HUES64 (cell line): ENCODE data around the gene CXCL17.
A peak's percentile ranks its signal among the peaks of the same experiment; 100 is the strongest.

Experiments used
- H3K27ac ChIP-seq: 2 replicates; pipeline ENCODE4 v1.7.0; 2013; ENCODE audit warnings: low read depth, low read length, inconsistent platforms
- H3K27me3 ChIP-seq: 2 replicates; pipeline ENCODE4 v1.6.1; 2013; ENCODE audit warnings: mild to moderate bottlenecking, low read length; ENCODE audit not compliant: insufficient read depth
- H3K36me3 ChIP-seq: 2 replicates; pipeline ENCODE4 v1.6.1; 2013; ENCODE audit warnings: mild to moderate bottlenecking, low read length; ENCODE audit not compliant: insufficient read depth
- H3K4me1 ChIP-seq: 2 replicates; pipeline ENCODE4 v1.6.1; 2013; ENCODE audit warnings: mild to moderate bottlenecking, low read length, moderate library complexity; ENCODE audit not compliant: insufficient read depth
- H3K4me3 ChIP-seq: 2 replicates; pipeline ENCODE4 v1.5.1; 2013; ENCODE audit warnings: mild to moderate bottlenecking, low read length, moderate library complexity
- H3K9ac ChIP-seq: 2 replicates; pipeline ENCODE4 v1.6.1; 2013; ENCODE audit warnings: mild to moderate bottlenecking, low read depth, low read length
- H3K9me3 ChIP-seq: 2 replicates; pipeline ENCODE4 v1.6.1; 2013; ENCODE audit warnings: low read depth, low read length; ENCODE audit not compliant: insufficient read depth
- WGBS: fragments of 150-250, 120-280 bp; methylation state at CpG from one replicate; pipeline ENCODE4 v1.1.7; 2013; ENCODE audit warnings: missing lambda C conversion rate; 5-methylcytosine and 5-hydroxymethylcytosine counted together

The CXCL17 gene

DNA sequence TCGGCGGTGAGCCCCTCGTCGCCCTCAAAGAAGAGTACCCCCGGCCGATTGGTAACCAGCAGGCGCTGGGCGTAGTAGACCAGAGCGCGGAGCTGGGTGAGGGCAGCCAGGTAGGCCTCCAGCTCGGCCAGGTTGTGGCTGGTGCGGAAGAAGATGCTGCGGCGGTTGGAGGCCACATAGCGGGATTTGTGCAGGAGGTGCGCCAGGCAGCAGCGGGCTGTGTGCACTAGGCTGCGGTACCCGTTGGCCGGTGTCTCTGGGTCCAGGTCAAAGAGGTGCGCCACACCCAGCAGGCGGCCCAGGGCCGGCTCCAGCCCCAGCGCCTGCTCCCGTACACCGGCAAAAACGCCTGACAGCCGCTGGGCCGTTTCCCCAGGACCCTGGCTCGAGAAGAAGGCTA, 32.4 kb downstream of the CXCL17 start:
- H3K9me3 ChIP-seq = no peaks in the 10 kb centered on the region
- H3K4me3 ChIP-seq = no peak overlapping the region
- peaks cover 13% of the 10 kb centered on the region for H3K27me3 ChIP-seq
- no peak overlapping the region for H3K9ac ChIP-seq
- 95% methylated on average over 30 of the region's 30 CpGs for WGBS
- no peak overlapping the region for H3K27ac ChIP-seq
- no peaks in the 10 kb centered on the region for H3K36me3 ChIP-seq
- 0 out of 2 replicates have a peak, but pooled peaks cover 8% of the 10 kb centered on the region for H3K4me1 ChIP-seq

DNA sequence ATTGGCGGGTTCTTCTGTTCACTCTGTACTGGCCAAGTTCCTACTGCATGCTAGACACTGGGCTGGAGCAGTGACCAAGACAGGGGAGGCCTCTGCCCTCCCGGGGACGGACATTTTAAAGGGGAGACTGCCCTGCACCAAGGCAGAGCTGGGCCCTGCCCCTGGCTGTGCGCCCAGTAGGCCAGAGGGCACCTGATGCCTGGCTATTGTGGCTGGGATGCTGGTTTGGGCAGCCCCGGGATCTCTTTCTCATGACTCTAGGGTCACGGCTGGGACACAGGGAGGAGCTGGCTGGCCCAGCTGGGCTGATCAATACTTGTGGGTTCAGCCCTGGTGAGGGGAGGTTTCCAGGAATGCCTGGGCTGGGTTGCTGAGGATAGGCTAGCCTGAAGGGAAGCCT, 33.3 kb downstream of the CXCL17 start:
- H3K9me3 ChIP-seq = no peaks in the 10 kb centered on the region
- H3K27me3 ChIP-seq = peaks cover 10% of the 10 kb centered on the region
- H3K27ac ChIP-seq = no peak overlapping the region
- no peak overlapping the region for H3K9ac ChIP-seq
- H3K4me1 ChIP-seq = 0 out of 2 replicates have a peak, but pooled peaks cover 8% of the 10 kb centered on the region
- WGBS = 90% methylated on average over 6 of the region's 6 CpGs
- H3K36me3 ChIP-seq = no peaks in the 10 kb centered on the region
- H3K4me3 ChIP-seq = no peak overlapping the region

DNA sequence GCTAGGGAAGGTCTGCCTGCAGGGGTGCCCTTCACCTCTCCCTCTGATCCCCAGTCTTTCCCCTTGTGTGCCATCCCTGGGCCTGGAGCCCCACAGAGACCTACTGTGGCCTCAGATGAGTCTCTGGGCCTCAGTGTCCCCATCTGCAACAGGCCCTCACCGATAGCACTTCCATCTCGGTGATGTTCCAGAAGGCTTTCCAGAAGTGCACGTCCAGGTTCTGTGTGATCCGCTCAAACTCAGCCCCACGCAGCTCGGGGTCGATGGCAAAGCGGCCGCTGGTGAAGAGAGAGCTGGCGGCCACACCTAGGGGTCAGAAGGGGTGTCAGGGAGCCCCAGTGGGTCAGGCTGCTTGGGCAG, 35.0 kb downstream of the CXCL17 start:
- Histone ChIP-seq H3K27me3 (peaks cover 10% of the 10 kb centered on the region; the same call in 1 of the 2 replicates), H3K4me3 (no peak overlapping the region), H3K27ac (no peak overlapping the region), H3K36me3 (no peaks in the 10 kb centered on the region), H3K9ac (no peak overlapping the region), H3K4me1 (0 out of 2 replicates have a peak, but pooled peaks cover 8% of the 10 kb centered on the region), H3K9me3 (no peaks in the 10 kb centered on the region)
- WGBS = 95% methylated on average over 10 of the region's 10 CpGs

DNA sequence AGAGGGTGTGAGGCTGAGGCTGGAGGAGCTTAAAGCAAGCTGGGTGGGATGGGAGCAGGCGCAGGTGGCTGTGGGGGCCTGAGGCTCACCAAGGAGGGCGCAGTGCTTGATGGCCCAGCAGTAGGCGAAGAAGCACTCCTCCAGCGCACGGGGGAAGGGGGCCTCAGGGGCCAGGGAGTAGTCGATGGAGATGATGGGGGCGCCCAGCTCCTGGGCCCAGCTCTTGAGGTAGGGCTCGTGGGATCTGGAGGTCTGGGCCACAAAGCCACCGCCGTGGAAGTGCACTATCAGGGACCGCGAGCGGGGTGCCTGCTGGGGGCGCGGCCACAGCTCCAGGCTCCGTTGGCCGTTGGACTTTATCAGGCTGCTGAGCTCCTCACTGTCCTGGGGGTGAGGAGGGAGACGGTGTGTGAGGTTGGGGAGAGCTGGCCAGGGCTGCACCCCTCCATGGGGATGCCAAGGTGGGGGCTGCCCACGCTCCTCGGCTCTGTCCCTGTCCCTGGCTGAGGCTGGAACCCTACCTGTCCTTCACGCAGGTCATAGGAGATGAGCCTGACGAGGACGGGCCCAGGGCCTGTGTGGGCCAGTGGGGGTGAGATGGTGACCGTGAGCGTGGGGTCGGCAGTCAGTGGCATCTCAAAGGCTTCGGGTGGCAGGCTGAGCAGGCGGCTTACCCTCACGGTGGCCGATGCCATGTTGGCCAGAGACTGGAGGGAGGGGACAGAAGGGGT, 35.5 kb downstream of the CXCL17 start:
- Histone ChIP-seq H3K9me3 (no peaks in the 10 kb centered on the region), H3K9ac (no peak overlapping the region), H3K27me3 (peaks cover 15% of the 10 kb centered on the region), H3K27ac (no peak overlapping the region), H3K4me1 (peaks cover 9% of the 10 kb centered on the region; the same call in 1 of the 2 replicates), H3K4me3 (no peak overlapping the region), H3K36me3 (no peaks in the 10 kb centered on the region)
- 93% methylated on average over 30 of the region's 30 CpGs for WGBS

- no peak overlapping the region for H3K9ac ChIP-seq
- H3K4me3 ChIP-seq = no peak overlapping the region
- peaks cover 4% of the 10 kb centered on the region; the same call in 1 of the 2 replicates for H3K4me1 ChIP-seq
- H3K27me3 ChIP-seq = peaks cover 16% of the 10 kb centered on the region
- no peaks in the 10 kb centered on the region for H3K36me3 ChIP-seq
- H3K27ac ChIP-seq = no peak overlapping the region
- WGBS = 92% methylated on average over 11 of the region's 11 CpGs
- no peaks in the 10 kb centered on the region for H3K9me3 ChIP-seq
Measured at GRCh38 chr19:42406111-42406510, 36.6 kb downstream of the CXCL17 start.

DNA sequence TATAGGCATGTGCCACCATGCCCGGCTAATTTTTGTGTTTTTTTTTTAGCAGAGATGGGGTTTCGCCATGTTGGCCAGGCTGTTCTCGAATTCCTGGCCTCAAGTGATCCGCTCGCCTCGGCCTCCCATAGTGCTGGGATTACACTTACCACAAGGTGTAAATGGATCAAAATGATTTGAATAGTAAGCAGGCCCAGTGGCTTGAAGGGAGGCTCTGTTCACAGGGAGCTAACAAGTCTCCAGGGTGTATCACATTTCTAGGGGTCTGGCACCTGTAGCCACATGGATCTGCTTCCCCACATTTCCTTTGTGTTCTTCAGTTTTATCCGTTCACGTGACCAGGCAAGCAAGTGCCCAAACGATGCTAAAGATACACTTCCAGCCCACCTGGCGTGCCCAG, 39.2 kb downstream of the CXCL17 start:
- 88% methylated on average over 10 of the region's 10 CpGs for WGBS
- no peaks in the 10 kb centered on the region for H3K9me3 ChIP-seq
- peaks cover 4% of the 10 kb centered on the region; the same call in 1 of the 2 replicates for H3K4me1 ChIP-seq
- peaks cover 16% of the 10 kb centered on the region for H3K27me3 ChIP-seq
- no peak overlapping the region for H3K4me3 ChIP-seq
- H3K27ac ChIP-seq = no peak overlapping the region
- no peak overlapping the region for H3K9ac ChIP-seq
- no peaks in the 10 kb centered on the region for H3K36me3 ChIP-seq

GRCh38 chr19:42402376-42403116, 40.2 kb downstream of the CXCL17 start:
- 28% methylated on average over 34 of the region's 34 CpGs for WGBS
- Histone ChIP-seq H3K27me3 (peaks cover 16% of the 10 kb centered on the region), H3K4me1 (peaks cover 4% of the 10 kb centered on the region; the same call in 1 of the 2 replicates), H3K36me3 (no peaks in the 10 kb centered on the region), H3K27ac (no peak overlapping the region), H3K9ac (peak overlapping the region; percentile 73), H3K9me3 (no peaks in the 10 kb centered on the region), H3K4me3 (peak overlapping the region; percentile 71)

DNA sequence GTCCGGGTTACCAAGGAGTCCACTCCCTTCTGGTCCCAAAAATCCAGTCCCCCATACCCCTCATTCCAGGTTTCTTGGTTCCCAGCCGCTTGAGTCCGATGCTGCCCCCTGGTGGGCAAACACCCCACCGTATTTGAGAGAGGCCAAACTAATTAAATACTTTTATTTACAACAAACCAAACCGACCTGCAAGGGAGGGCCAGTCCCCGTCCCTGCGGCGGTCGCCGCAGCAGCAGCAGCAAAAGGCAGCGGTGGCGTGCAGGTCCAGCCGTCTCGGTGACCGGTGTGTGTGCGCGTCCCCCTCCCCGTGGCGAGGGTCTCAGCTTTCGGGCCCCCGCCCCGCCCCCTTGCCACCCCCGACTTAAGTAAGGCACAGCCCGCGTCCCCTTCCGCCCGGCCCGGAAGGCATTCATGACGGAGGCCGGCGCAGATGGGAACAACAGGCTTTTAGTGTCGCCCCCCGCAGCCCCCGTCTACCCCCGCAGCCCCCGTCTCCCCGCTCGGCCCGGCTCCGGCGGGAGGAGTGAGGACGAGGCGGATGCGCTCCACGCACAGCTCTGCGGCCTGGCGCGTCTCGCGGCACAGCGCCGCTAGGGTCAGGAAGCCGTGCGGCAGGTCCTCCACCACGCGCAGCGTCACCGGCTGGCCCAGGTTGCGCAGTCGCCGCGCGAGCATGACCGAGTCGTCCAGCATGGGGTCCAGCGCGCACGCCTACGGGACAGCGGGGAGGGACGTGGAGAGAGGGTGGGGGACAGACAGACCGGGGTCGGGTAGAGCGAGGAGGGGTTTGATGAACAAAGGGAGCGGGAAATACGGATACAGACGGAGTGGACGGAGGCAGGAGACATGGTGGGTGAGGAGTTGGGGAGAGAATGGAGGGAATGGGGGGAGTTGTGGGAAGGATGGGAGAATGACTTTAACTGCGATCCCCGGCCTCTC, 41.1 kb downstream of the CXCL17 start:
- WGBS = under 1% methylated on average over 78 of the region's 80 CpGs
- Histone ChIP-seq H3K9ac (peak overlapping the region; percentile 73), H3K4me3 (peak overlapping the region; percentile 71), H3K4me1 (peaks cover 4% of the 10 kb centered on the region; the same call in 1 of the 2 replicates), H3K27ac (peak overlapping the region; percentile 61; the same call in 1 of the 2 replicates), H3K36me3 (no peaks in the 10 kb centered on the region), H3K9me3 (no peaks in the 10 kb centered on the region), H3K27me3 (peaks cover 14% of the 10 kb centered on the region)

DNA sequence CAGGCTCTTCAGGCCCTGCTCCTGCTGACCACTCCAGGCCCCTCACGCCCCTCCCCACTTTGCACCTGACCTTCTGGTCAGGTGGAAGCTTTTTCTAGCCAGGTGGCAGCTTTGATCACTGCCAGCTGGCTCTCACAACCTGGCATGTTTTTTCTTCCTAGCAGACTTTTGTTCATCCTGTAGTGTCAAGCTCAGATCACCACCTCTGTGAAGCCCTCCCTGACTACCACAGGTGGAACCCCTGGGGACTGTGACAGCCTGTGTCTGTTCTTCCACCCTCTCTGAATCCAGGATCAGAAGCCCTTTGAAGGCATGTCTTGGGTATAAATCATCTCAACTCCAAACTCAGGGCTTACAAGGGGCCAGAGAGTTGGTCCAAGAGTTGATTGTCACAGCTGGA, 42.3 kb downstream of the CXCL17 start:
- 89% methylated on average over 1 of the region's 1 CpG for WGBS

DNA sequence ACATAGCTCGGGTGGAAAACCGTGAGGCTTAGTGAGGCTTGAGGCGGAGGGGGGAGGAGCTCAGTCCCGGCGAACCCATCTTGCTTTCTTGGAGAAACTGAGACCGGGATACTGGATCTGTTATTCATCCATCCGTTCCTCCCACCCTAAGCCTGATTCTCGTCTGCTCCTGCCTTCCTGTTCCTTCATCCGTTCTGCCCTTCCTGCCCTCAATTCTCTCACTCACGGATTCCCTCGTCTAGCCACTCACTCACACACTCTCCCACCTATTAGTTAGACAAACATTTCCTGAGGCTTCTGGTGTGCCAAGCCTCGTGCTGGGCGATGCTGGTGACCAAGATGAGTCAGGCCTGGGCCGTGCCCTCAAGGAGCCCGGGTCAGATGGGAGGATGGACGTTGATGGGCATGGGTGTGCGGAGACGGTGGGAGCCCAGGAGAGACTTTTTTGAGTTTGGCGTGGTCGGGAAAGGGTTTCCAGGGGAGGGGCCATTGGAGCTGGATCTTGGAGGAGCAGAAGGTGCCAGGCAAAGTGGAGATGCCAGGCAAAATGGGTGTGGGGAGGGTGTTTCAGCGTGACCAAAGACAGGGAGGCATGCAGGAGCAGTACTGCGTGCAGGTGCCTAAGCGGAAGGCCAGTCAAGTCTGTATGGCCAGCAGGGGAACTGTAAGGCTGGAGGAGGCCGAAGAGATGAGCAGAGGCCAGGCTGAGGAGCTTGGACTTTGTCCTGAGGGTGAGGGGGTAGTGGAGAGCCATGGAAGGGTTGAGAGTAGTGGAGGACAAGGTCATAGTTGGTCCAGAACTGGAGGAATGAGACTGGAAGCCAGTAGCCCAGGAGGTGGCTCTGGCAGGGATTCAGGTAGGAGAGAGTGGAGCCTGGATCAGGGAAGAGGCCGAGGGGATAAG, 45.2 kb downstream of the CXCL17 start:
- peak overlapping the region; percentile 62 for H3K9ac ChIP-seq
- H3K4me3 ChIP-seq = peak overlapping the region; percentile 75
- 20% methylated on average over 25 of the region's 25 CpGs for WGBS
- H3K36me3 ChIP-seq = no peaks in the 10 kb centered on the region
- no peaks in the 10 kb centered on the region for H3K9me3 ChIP-seq
- no peak overlapping the region; the same call in 1 of the 2 replicates for H3K27ac ChIP-seq
- H3K4me1 ChIP-seq = peaks cover 4% of the 10 kb centered on the region
- H3K27me3 ChIP-seq = peaks cover 7% of the 10 kb centered on the region

More for the DNA sequence above, 42.3 kb downstream of the CXCL17 start:
- H3K27me3 ChIP-seq = peaks cover 13% of the 10 kb centered on the region
- peaks cover 8% of the 10 kb centered on the region for H3K4me1 ChIP-seq
- H3K27ac ChIP-seq = no peak overlapping the region
- H3K36me3 ChIP-seq = no peaks in the 10 kb centered on the region
- H3K9me3 ChIP-seq = no peaks in the 10 kb centered on the region
- H3K9ac ChIP-seq = no peak overlapping the region
- H3K4me3 ChIP-seq = no peak overlapping the region
